Osteocyte (in vitro differentiated cells): ENCODE measurements around the gene ZNF841. TPM values are rescaled to one million over a fixed set of nuclear protein-coding genes. Genes with fewer than 3 reads are reported as not detected.

Experiments used
- DNase-seq: peaks from one replicate; pipeline ENCODE4 v3.0.0; 2021; ENCODE audit warnings: mixed read lengths; ENCODE audit not compliant: unreplicated experiment; ENCODE audit errors: extremely low spot score
- H3K27ac Mint-ChIP-seq: one replicate; pipeline ENCODE4 v1.8.0; 2021; ENCODE audit warnings: mild to moderate bottlenecking, mixed read lengths; ENCODE audit not compliant: unreplicated experiment
- H3K27me3 Mint-ChIP-seq: one replicate; pipeline ENCODE4 v1.8.0; 2021; ENCODE audit warnings: mixed read lengths; ENCODE audit not compliant: unreplicated experiment
- H3K36me3 Mint-ChIP-seq: one replicate; pipeline ENCODE4 v1.8.0; 2021; ENCODE audit warnings: mixed read lengths; ENCODE audit not compliant: unreplicated experiment
- H3K4me1 Mint-ChIP-seq: one replicate; pipeline ENCODE4 v1.8.0; 2021; ENCODE audit warnings: mixed read lengths; ENCODE audit not compliant: unreplicated experiment
- H3K4me3 Mint-ChIP-seq: one replicate; pipeline ENCODE4 v1.8.0; 2021; ENCODE audit warnings: mild to moderate bottlenecking, moderate library complexity, mixed read lengths; ENCODE audit not compliant: unreplicated experiment
- H3K9me3 Mint-ChIP-seq: one replicate; pipeline ENCODE4 v1.8.0; 2021; ENCODE audit warnings: mixed read lengths; ENCODE audit not compliant: unreplicated experiment
- CTCF ChIP-seq: fragments of 200-600 bp; sonication (generic); IDR thresholded peaks from 2 replicates; pipeline ENCODE4 v1.5.0; 2021; ENCODE audit warnings: antibody characterized with exemption, mild to moderate bottlenecking, moderate library complexity
- long read RNA-seq: library from polyadenylated mRNA; unstranded; transcript quantifications from one replicate; pipeline ENCODE4 v2.0.0, GENCODE V29; 2021
- total RNA-seq: library from RNA; stranded (reverse); gene quantifications from 2 replicates; pipeline ENCODE4 v1.2.1, GENCODE V29; 2021

ZNF841 gene
- 24.9 and 26.2 TPM in 2 replicates for total RNA-seq
- long read RNA-seq, partial matches to known transcripts = 6 of 19 reads
- long read RNA-seq, other reads (novel, unspliced or antisense) = 11 of 19 reads

- peak within 1 kb of the TSS; percentile 98 for H3K27ac Mint-ChIP-seq
- peak; percentile 33 for TF ChIP-seq CTCF
- H3K9me3 Mint-ChIP-seq = peaks cover 31% of the 10 kb centered on the region
- peak; percentile 97 for DNase-seq
- H3K27me3 Mint-ChIP-seq = no peaks in the 10 kb centered on the region
- H3K4me3 Mint-ChIP-seq = peak within 1 kb of the TSS; percentile 93
- H3K36me3 Mint-ChIP-seq = peaks cover 36% of the 10 kb centered on the region
- peaks cover 21% of the 10 kb centered on the region for H3K4me1 Mint-ChIP-seq
Observed at GRCh38 chr19:52095172-52096014, at the start of gene ZNF841. ZNF841 (minus strand) TSS chr19:52095765; CDS start chr19:52084801, 10,964 bp downstream.

GRCh38 chr19:52142001-52142595 is 46.5 kb upstream of the ZNF841 start:
- Mint-ChIP-seq H3K36me3 (peaks cover 11% of the 10 kb centered on the region), H3K27ac (no peak overlapping the region), H3K27me3 (no peaks in the 10 kb centered on the region), H3K4me1 (peaks cover 19% of the 10 kb centered on the region), H3K4me3 (no peak overlapping the region), H3K9me3 (peaks cover 26% of the 10 kb centered on the region)
- no peak for DNase-seq
- no peak for TF ChIP-seq CTCF

- Mint-ChIP-seq H3K27ac (no peak overlapping the region), H3K27me3 (no peaks in the 10 kb centered on the region), H3K4me3 (no peak overlapping the region), H3K9me3 (peaks cover 18% of the 10 kb centered on the region), H3K4me1 (peaks cover 19% of the 10 kb centered on the region), H3K36me3 (peaks cover 17% of the 10 kb centered on the region)
- no peak for TF ChIP-seq CTCF
- no peak for DNase-seq
Observed at GRCh38 chr19:52141203-52141602, 45.6 kb upstream of the ZNF841 start.

- peak overlapping the region; percentile 99 for H3K27ac Mint-ChIP-seq
- H3K4me3 Mint-ChIP-seq = peak overlapping the region; percentile 96
- no peak for TF ChIP-seq CTCF
- H3K4me1 Mint-ChIP-seq = peaks cover 19% of the 10 kb centered on the region
- no peaks in the 10 kb centered on the region for H3K27me3 Mint-ChIP-seq
- H3K36me3 Mint-ChIP-seq = peaks cover 24% of the 10 kb centered on the region
- peaks cover 23% of the 10 kb centered on the region for H3K9me3 Mint-ChIP-seq
- DNase-seq = no peak
Observed at GRCh38 chr19:52140032-52140710, 44.6 kb upstream of the ZNF841 start.
